ENCODE measurements around the gene PLEKHG1.

PLEKHG1 gene

GRCh38 chr6:150646228-150646627, 46.5 kb downstream of the PLEKHG1 start:
- H3K9me3 ChIP-seq (ENCODE audit: low read length) = no peaks in the 10 kb centered on the region
- peaks cover 4% of the 10 kb centered on the region; the same call in 1 of the 2 replicates for H3F3A ChIP-seq (ENCODE audit: insufficient read depth, low read length)
- peaks cover 55% of the 10 kb centered on the region for H3K36me3 ChIP-seq (ENCODE audit: insufficient read depth, low read length)
- no peaks in the 10 kb centered on the region for H3K9me2 ChIP-seq (ENCODE audit: low read depth, low read length)
- no peak overlapping the region for H2AFZ ChIP-seq (ENCODE audit: low read length)
- peaks cover 92% of the 10 kb centered on the region for H3K79me2 ChIP-seq (ENCODE audit: insufficient read depth, low read length)
- peaks cover 3% of the 10 kb centered on the region; the same call in 1 of the 2 replicates for H4K20me1 ChIP-seq (ENCODE audit: insufficient read depth, low read length)
- TF ChIP-seq EZH2 (IDR thresholded peaks at IDR 0.05; ENCODE audit: borderline replicate concordance, low read length) (no peak), CTCF (IDR thresholded peaks at IDR 0.05; ENCODE audit: low read length) (no peak)
- H3K9ac ChIP-seq (ENCODE audit: low read length) = no peak overlapping the region; the same call in 1 of the 2 replicates
- H3K4me1 ChIP-seq (ENCODE audit: insufficient read depth, low read length, severe bottlenecking) = peaks cover 67% of the 10 kb centered on the region
- peak overlapping the region; percentile 64 for H3K27ac ChIP-seq (ENCODE audit: low read depth, low read length, poor library complexity, severe bottlenecking)
- H3K4me3 ChIP-seq (ENCODE audit: low read depth, low read length, poor library complexity, severe bottlenecking) = no peak overlapping the region
- no peaks in the 10 kb centered on the region for H3K27me3 ChIP-seq (ENCODE audit: insufficient read depth, low read length)
- peak overlapping the region; percentile 37 for H3K4me2 ChIP-seq (ENCODE audit: low read length)

- H4K20me1 ChIP-seq (ENCODE audit: insufficient read depth, low read length) = peaks cover 3% of the 10 kb centered on the region; the same call in 1 of the 2 replicates
These were observed 47.4 kb downstream of the PLEKHG1 start for GRCh38 chr6:150647051-150647450.

More at GRCh38 chr6:150647051-150647450, 47.4 kb downstream of the PLEKHG1 start:
- peaks cover 61% of the 10 kb centered on the region for H3K36me3 ChIP-seq (ENCODE audit: insufficient read depth, low read length)
- peaks cover 59% of the 10 kb centered on the region for H3K4me1 ChIP-seq (ENCODE audit: insufficient read depth, low read length, severe bottlenecking)
- no peaks in the 10 kb centered on the region for H3K9me2 ChIP-seq (ENCODE audit: low read depth, low read length)
- TF ChIP-seq CTCF (IDR thresholded peaks at IDR 0.05; ENCODE audit: low read length) = no peak
- no peak for TF ChIP-seq EZH2 (IDR thresholded peaks at IDR 0.05; ENCODE audit: borderline replicate concordance, low read length)
- peak overlapping the region; percentile 37 for H3K4me2 ChIP-seq (ENCODE audit: low read length)
- peak overlapping the region; percentile 64 for H3K27ac ChIP-seq (ENCODE audit: low read depth, low read length, poor library complexity, severe bottlenecking)
- H3K9me3 ChIP-seq (ENCODE audit: low read length) = no peaks in the 10 kb centered on the region
- peaks cover 1% of the 10 kb centered on the region; the same call in 1 of the 2 replicates for H3F3A ChIP-seq (ENCODE audit: insufficient read depth, low read length)
- no peak overlapping the region for H3K4me3 ChIP-seq (ENCODE audit: low read depth, low read length, poor library complexity, severe bottlenecking)
- no peak overlapping the region for H2AFZ ChIP-seq (ENCODE audit: low read length)
- no peaks in the 10 kb centered on the region for H3K27me3 ChIP-seq (ENCODE audit: insufficient read depth, low read length)
- H3K79me2 ChIP-seq (ENCODE audit: insufficient read depth, low read length) = peaks cover 87% of the 10 kb centered on the region
- peak overlapping the region; percentile 23; the same call in 1 of the 2 replicates for H3K9ac ChIP-seq (ENCODE audit: low read length)
